Measurements from ENCODE around the gene KHNYN.

The KHNYN gene

GRCh38 chr14:24392325-24393091 is 37.2 kb upstream of the KHNYN start:
- Histone ChIP-seq H3K4me3 (ENCODE audit: insufficient read depth, low read length, poor library complexity, severe bottlenecking) (no peak overlapping the region), H4K20me1 (ENCODE audit: low read depth, low read length) (no peaks in the 10 kb centered on the region), H3K27me3 (ENCODE audit: low read length) (no peaks in the 10 kb centered on the region), H2AFZ (ENCODE audit: low read depth, low read length, severe bottlenecking) (no peak overlapping the region), H3K4me2 (ENCODE audit: low read depth, low read length, poor library complexity, severe bottlenecking) (no peak overlapping the region), H3K27ac (ENCODE audit: low read depth, low read length) (no peak overlapping the region), H3K9ac (ENCODE audit: low read length) (no peak overlapping the region), H3K36me3 (ENCODE audit: low read length) (no peaks in the 10 kb centered on the region), H3K9me3 (ENCODE audit: insufficient read depth, low read length) (no peaks in the 10 kb centered on the region), H3K9me2 (replicated peaks; ENCODE audit: insufficient read depth, low read length) (no peaks in the 10 kb centered on the region), H3K79me2 (ENCODE audit: insufficient read depth, low read length) (no peaks in the 10 kb centered on the region), H3F3A (ENCODE audit: insufficient read depth) (no peaks in the 10 kb centered on the region)
- no peak for TF ChIP-seq EZH2phosphoT487 (conservative IDR thresholded peaks at IDR 0.05; ENCODE audit: low read length)
- TF ChIP-seq, protein P1, sequence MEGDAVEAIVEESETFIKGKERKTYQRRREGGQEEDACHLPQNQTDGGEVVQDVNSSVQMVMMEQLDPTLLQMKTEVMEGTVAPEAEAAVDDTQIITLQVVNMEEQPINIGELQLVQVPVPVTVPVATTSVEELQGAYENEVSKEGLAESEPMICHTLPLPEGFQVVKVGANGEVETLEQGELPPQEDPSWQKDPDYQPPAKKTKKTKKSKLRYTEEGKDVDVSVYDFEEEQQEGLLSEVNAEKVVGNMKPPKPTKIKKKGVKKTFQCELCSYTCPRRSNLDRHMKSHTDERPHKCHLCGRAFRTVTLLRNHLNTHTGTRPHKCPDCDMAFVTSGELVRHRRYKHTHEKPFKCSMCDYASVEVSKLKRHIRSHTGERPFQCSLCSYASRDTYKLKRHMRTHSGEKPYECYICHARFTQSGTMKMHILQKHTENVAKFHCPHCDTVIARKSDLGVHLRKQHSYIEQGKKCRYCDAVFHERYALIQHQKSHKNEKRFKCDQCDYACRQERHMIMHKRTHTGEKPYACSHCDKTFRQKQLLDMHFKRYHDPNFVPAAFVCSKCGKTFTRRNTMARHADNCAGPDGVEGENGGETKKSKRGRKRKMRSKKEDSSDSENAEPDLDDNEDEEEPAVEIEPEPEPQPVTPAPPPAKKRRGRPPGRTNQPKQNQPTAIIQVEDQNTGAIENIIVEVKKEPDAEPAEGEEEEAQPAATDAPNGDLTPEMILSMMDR (IDR thresholded peaks at IDR 0.05; ENCODE audit: insufficient read depth, low read length, poor library complexity, severe bottlenecking), result no peak

GRCh38 chr14:24394275-24394674 is 35.5 kb upstream of the KHNYN start:
- Histone ChIP-seq H3K36me3 (ENCODE audit: low read length) (no peaks in the 10 kb centered on the region), H3K4me3 (ENCODE audit: insufficient read depth, low read length, poor library complexity, severe bottlenecking) (no peak overlapping the region), H3K9me3 (ENCODE audit: insufficient read depth, low read length) (no peaks in the 10 kb centered on the region), H2AFZ (ENCODE audit: low read depth, low read length, severe bottlenecking) (no peak overlapping the region), H3K27me3 (ENCODE audit: low read length) (no peaks in the 10 kb centered on the region), H3K79me2 (ENCODE audit: insufficient read depth, low read length) (no peaks in the 10 kb centered on the region), H3K9me2 (replicated peaks; ENCODE audit: insufficient read depth, low read length) (no peaks in the 10 kb centered on the region), H4K20me1 (ENCODE audit: low read depth, low read length) (no peaks in the 10 kb centered on the region), H3K9ac (ENCODE audit: low read length) (no peak overlapping the region), H3K4me2 (ENCODE audit: low read depth, low read length, poor library complexity, severe bottlenecking) (no peak overlapping the region), H3K27ac (ENCODE audit: low read depth, low read length) (no peak overlapping the region), H3F3A (ENCODE audit: insufficient read depth) (no peaks in the 10 kb centered on the region)
- no peak for TF ChIP-seq EZH2phosphoT487 (conservative IDR thresholded peaks at IDR 0.05; ENCODE audit: low read length)
- TF ChIP-seq, protein P1 (IDR thresholded peaks at IDR 0.05; ENCODE audit: insufficient read depth, low read length, poor library complexity, severe bottlenecking), result no peak

DNA sequence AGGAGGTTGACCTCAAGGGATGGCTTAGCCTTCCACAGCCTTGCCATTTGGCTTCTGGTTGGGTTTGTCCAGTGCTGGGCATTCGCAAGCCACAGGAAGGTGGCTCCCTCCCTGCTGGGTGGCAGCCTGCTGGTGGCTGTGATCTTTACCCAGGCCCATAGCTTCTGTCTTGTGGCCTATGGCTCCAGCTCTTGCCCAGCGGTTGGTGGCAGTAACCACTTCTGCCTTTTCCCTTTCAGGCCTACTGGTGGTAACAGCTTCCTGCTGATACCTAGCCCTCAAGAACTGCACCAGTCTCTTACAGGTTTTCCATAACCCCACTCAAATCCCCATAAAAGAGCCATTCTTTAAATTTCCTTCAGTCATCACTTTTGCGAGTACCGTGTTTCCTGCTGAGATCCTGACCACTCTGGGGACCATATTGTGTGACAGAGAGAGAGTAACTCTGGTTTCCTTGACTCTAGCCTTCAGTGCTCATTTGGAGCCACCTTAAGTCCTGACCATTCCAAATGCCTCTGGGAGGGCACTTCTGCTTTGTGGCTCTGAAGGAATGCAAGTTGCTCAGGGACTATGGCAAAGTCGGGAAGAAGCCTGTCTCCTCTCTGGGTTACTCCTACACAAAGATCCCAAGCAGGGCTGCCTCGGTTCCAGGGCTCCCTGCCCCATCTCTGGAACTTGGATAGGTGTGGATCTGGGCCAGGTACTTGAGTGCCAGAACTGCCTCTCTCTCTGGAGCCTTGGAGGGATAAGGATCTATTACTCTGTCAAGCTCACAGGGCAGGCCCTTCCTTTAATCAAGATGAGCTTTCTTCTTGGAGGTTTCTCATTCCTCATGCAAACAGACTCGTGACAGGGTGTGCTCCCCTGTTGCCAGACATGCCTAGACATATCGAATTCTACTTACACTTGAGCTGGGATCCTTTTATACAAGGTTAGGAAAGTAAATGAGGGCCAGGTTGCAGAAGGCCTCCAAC is 33.9 kb upstream of the KHNYN start:
- no peak for TF ChIP-seq EZH2phosphoT487 (conservative IDR thresholded peaks at IDR 0.05; ENCODE audit: low read length)
- TF ChIP-seq, protein P1 (IDR thresholded peaks at IDR 0.05; ENCODE audit: insufficient read depth, low read length, poor library complexity, severe bottlenecking), result no peak
- no peak overlapping the region for H2AFZ ChIP-seq (ENCODE audit: low read depth, low read length, severe bottlenecking)

More for the DNA sequence above, 33.9 kb upstream of the KHNYN start:
- H3K9ac ChIP-seq (ENCODE audit: low read length), result no peak overlapping the region
- no peak overlapping the region for H3K4me2 ChIP-seq (ENCODE audit: low read depth, low read length, poor library complexity, severe bottlenecking)
- H3K4me3 ChIP-seq (ENCODE audit: insufficient read depth, low read length, poor library complexity, severe bottlenecking), result no peak overlapping the region
- no peaks in the 10 kb centered on the region for H3K9me3 ChIP-seq (ENCODE audit: insufficient read depth, low read length)
- no peak overlapping the region for H3K27ac ChIP-seq (ENCODE audit: low read depth, low read length)
- no peaks in the 10 kb centered on the region for H3K27me3 ChIP-seq (ENCODE audit: low read length)
- no peaks in the 10 kb centered on the region for H4K20me1 ChIP-seq (ENCODE audit: low read depth, low read length)
- no peaks in the 10 kb centered on the region for H3K79me2 ChIP-seq (ENCODE audit: insufficient read depth, low read length)
- H3F3A ChIP-seq (ENCODE audit: insufficient read depth), result no peaks in the 10 kb centered on the region
- H3K36me3 ChIP-seq (ENCODE audit: low read length), result no peaks in the 10 kb centered on the region
- H3K9me2 ChIP-seq (replicated peaks; ENCODE audit: insufficient read depth, low read length), result no peaks in the 10 kb centered on the region
